ENCODE measurements around the gene TAGLN.

Gene TAGLN

GRCh38 chr11:117220999-117221774, 22.0 kb downstream of the TAGLN start:
- DNase-seq (ENCODE audit: low spot score), result no peak
- Mint-ChIP-seq H3K9me3 (no peaks in the 10 kb centered on the region), H3K4me1 (ENCODE audit: low read depth) (no peaks in the 10 kb centered on the region), H3K27ac (no peak overlapping the region), H3K27me3 (ENCODE audit: low read depth) (no peaks in the 10 kb centered on the region), H3K4me3 (no peak overlapping the region), H3K36me3 (ENCODE audit: low read depth) (peaks cover 68% of the 10 kb centered on the region)

- H3K4me1 Mint-ChIP-seq (ENCODE audit: low read depth), result peaks cover 7% of the 10 kb centered on the region
- H3K27ac Mint-ChIP-seq, result no peak overlapping the region
Observed at GRCh38 chr11:117221775-117222517, 22.8 kb downstream of the TAGLN start.

GRCh38 chr11:117222991-117223740, 24.0 kb downstream of the TAGLN start:
- H3K9me3 Mint-ChIP-seq, result no peaks in the 10 kb centered on the region
- peaks cover 66% of the 10 kb centered on the region for H3K36me3 Mint-ChIP-seq (ENCODE audit: low read depth)
- H3K4me1 Mint-ChIP-seq (ENCODE audit: low read depth), result peaks cover 12% of the 10 kb centered on the region
- H3K27me3 Mint-ChIP-seq (ENCODE audit: low read depth), result no peaks in the 10 kb centered on the region
- no peak overlapping the region for H3K4me3 Mint-ChIP-seq
- DNase-seq (ENCODE audit: low spot score), result no peak
- H3K27ac Mint-ChIP-seq, result no peak overlapping the region

More at GRCh38 chr11:117221775-117222517, 22.8 kb downstream of the TAGLN start:
- Mint-ChIP-seq H3K27me3 (ENCODE audit: low read depth) (no peaks in the 10 kb centered on the region), H3K36me3 (ENCODE audit: low read depth) (peaks cover 72% of the 10 kb centered on the region), H3K9me3 (no peaks in the 10 kb centered on the region), H3K4me3 (no peak overlapping the region)
- no peak for DNase-seq (ENCODE audit: low spot score)

- H3K27ac Mint-ChIP-seq, result no peak overlapping the region
- no peaks in the 10 kb centered on the region for H3K9me3 Mint-ChIP-seq
- no peak overlapping the region for H3K4me3 Mint-ChIP-seq
- H3K4me1 Mint-ChIP-seq (ENCODE audit: low read depth), result peaks cover 17% of the 10 kb centered on the region
- DNase-seq (ENCODE audit: low spot score), result no peak
- peaks cover 67% of the 10 kb centered on the region for H3K36me3 Mint-ChIP-seq (ENCODE audit: low read depth)
- no peaks in the 10 kb centered on the region for H3K27me3 Mint-ChIP-seq (ENCODE audit: low read depth)
Observed at GRCh38 chr11:117223741-117224689, 24.8 kb downstream of the TAGLN start.

GRCh38 chr11:117225553-117226170, 26.5 kb downstream of the TAGLN start:
- Mint-ChIP-seq H3K9me3 (no peaks in the 10 kb centered on the region), H3K27ac (no peak overlapping the region), H3K4me1 (ENCODE audit: low read depth) (peaks cover 30% of the 10 kb centered on the region), H3K36me3 (ENCODE audit: low read depth) (peaks cover 68% of the 10 kb centered on the region), H3K27me3 (ENCODE audit: low read depth) (no peaks in the 10 kb centered on the region), H3K4me3 (no peak overlapping the region)
- DNase-seq (ENCODE audit: low spot score), result no peak

- H3K36me3 Mint-ChIP-seq (ENCODE audit: low read depth), result peaks cover 72% of the 10 kb centered on the region
- peak overlapping the region; percentile 16 for H3K27ac Mint-ChIP-seq
- peak; percentile 32 for DNase-seq (ENCODE audit: low spot score)
- H3K27me3 Mint-ChIP-seq (ENCODE audit: low read depth), result no peaks in the 10 kb centered on the region
- H3K4me3 Mint-ChIP-seq, result no peak overlapping the region
- peaks cover 34% of the 10 kb centered on the region for H3K4me1 Mint-ChIP-seq (ENCODE audit: low read depth)
- H3K9me3 Mint-ChIP-seq, result no peaks in the 10 kb centered on the region
Observed at GRCh38 chr11:117226388-117227385, 27.5 kb downstream of the TAGLN start.

- Mint-ChIP-seq H3K4me1 (ENCODE audit: low read depth) (peaks cover 34% of the 10 kb centered on the region), H3K36me3 (ENCODE audit: low read depth) (peaks cover 64% of the 10 kb centered on the region), H3K27ac (peak overlapping the region; percentile 80), H3K27me3 (ENCODE audit: low read depth) (no peaks in the 10 kb centered on the region), H3K9me3 (no peaks in the 10 kb centered on the region), H3K4me3 (no peak overlapping the region)
- no peak for DNase-seq (ENCODE audit: low spot score)
Observed at GRCh38 chr11:117228091-117228490, 28.9 kb downstream of the TAGLN start.

GRCh38 chr11:117229411-117229810, 30.2 kb downstream of the TAGLN start:
- Mint-ChIP-seq H3K27me3 (ENCODE audit: low read depth) (no peaks in the 10 kb centered on the region), H3K36me3 (ENCODE audit: low read depth) (peaks cover 55% of the 10 kb centered on the region), H3K27ac (peak overlapping the region; percentile 96), H3K4me3 (peak overlapping the region; percentile 95), H3K9me3 (no peaks in the 10 kb centered on the region), H3K4me1 (ENCODE audit: low read depth) (peaks cover 46% of the 10 kb centered on the region)
- DNase-seq (ENCODE audit: low spot score), result no peak

- DNase-seq (ENCODE audit: low spot score), result no peak
- Mint-ChIP-seq H3K9me3 (no peaks in the 10 kb centered on the region), H3K4me1 (ENCODE audit: low read depth) (peaks cover 46% of the 10 kb centered on the region), H3K4me3 (peak overlapping the region; percentile 95), H3K36me3 (ENCODE audit: low read depth) (peaks cover 52% of the 10 kb centered on the region), H3K27me3 (ENCODE audit: low read depth) (no peaks in the 10 kb centered on the region), H3K27ac (peak overlapping the region; percentile 96)
Observed at GRCh38 chr11:117229931-117230285, 30.7 kb downstream of the TAGLN start.

GRCh38 chr11:117230286-117230961, 31.3 kb downstream of the TAGLN start:
- Mint-ChIP-seq H3K4me3 (peak overlapping the region; percentile 95), H3K9me3 (no peaks in the 10 kb centered on the region), H3K27me3 (ENCODE audit: low read depth) (no peaks in the 10 kb centered on the region), H3K36me3 (ENCODE audit: low read depth) (peaks cover 47% of the 10 kb centered on the region), H3K4me1 (ENCODE audit: low read depth) (peaks cover 46% of the 10 kb centered on the region), H3K27ac (peak overlapping the region; percentile 96)
- peak; percentile 75 for DNase-seq (ENCODE audit: low spot score)

GRCh38 chr11:117230999-117231841, 32.0 kb downstream of the TAGLN start:
- no peak for DNase-seq (ENCODE audit: low spot score)
- Mint-ChIP-seq H3K27ac (peak overlapping the region; percentile 96), H3K36me3 (ENCODE audit: low read depth) (peaks cover 42% of the 10 kb centered on the region), H3K27me3 (ENCODE audit: low read depth) (no peaks in the 10 kb centered on the region), H3K9me3 (no peaks in the 10 kb centered on the region), H3K4me1 (ENCODE audit: low read depth) (peaks cover 46% of the 10 kb centered on the region), H3K4me3 (peak overlapping the region; percentile 95)

Measured in T-helper 2 cell treated with Interferon-gamma antibody and Interleukin-4, amounts not matched to agents 5 μg/mL and 100 μg/mL, for 36 hours (primary cell).